Neural cell (in vitro differentiated cells): ENCODE measurements around the gene ADAMTS6.

Source experiments
- CTCF ChIP-seq: fragments of 450-650 bp; IDR thresholded peaks from 2 replicates; pipeline ENCODE4 v1.5.1; 2014; ENCODE audit warnings: antibody characterized with exemption, mild to moderate bottlenecking, moderate library complexity; ENCODE audit not compliant: poor library complexity, severe bottlenecking
- EP300 ChIP-seq: fragments of 450-650 bp; conservative IDR thresholded peaks from 2 replicates; pipeline ENCODE4 v1.6.1; 2014; ENCODE audit warnings: antibody characterized with exemption, mild to moderate bottlenecking, moderate library complexity; ENCODE audit not compliant: poor library complexity, severe bottlenecking
- EZH2 ChIP-seq: fragments of 200-600, 300-800 bp; shearing (Covaris generic), sonication (generic); IDR thresholded peaks from 2 replicates; pipeline ENCODE4 v1.6.1; 2014; ENCODE audit warnings: antibody characterized with exemption, low read length, borderline replicate concordance, mild to moderate bottlenecking; ENCODE audit not compliant: insufficient read depth, poor library complexity, severe bottlenecking
- MXI1 ChIP-seq: fragments of 450-650 bp; conservative IDR thresholded peaks from 2 replicates; pipeline ENCODE4 v1.6.1; 2014; ENCODE audit warnings: antibody characterized with exemption, mild to moderate bottlenecking; ENCODE audit not compliant: poor library complexity, severe bottlenecking
- REST ChIP-seq: IDR thresholded peaks from 2 replicates; pipeline ENCODE4 v1.6.1; 2012; ENCODE audit warnings: borderline replicate concordance
- SMC3 ChIP-seq: fragments of 450-650 bp; conservative IDR thresholded peaks from 2 replicates; pipeline ENCODE4 v1.6.1; 2014; ENCODE audit warnings: antibody characterized with exemption, mild to moderate bottlenecking, moderate library complexity; ENCODE audit not compliant: poor library complexity

GRCh38 chr5:65142511-65143011 is 339.2 kb downstream of the ADAMTS6 start:
- no peak for TF ChIP-seq EZH2
- no peak for TF ChIP-seq CTCF
- no peak for TF ChIP-seq EP300
- TF ChIP-seq MXI1 = no peak
- no peak for TF ChIP-seq SMC3
- no peak for TF ChIP-seq REST
